H1 (cell line): ENCODE measurements around the gene CILP. TPM values are rescaled to one million over a fixed set of nuclear protein-coding genes. Genes with fewer than 3 reads are reported as not detected.

Experiments used
- CTCF ChIA-PET: fragments of 300-600 bp; sonication (Branson Sonifier 250); formaldehyde crosslinking; loops from one replicate; lab custom pipeline; 2021; ENCODE audit not compliant: partially characterized antibody; lab: Charles Lee
- POLR2A ChIA-PET: fragments of 300-600 bp; sonication (Branson Sonifier 250); formaldehyde crosslinking; loops from one replicate; lab custom pipeline; 2021; ENCODE audit warnings: inconsistent platforms; ENCODE audit not compliant: partially characterized antibody; lab: Charles Lee
- DNase-seq, 2 experiments: peaks; one replicate each; pipeline versions ENCODE4 v3.0.0 to v3.0.0-alpha.2; 2010 to 2022; ENCODE audit warnings: low spot score in 2 of 2, low read depth in 1 of 2, mixed read lengths in 1 of 2
- FAIRE-seq: peaks from 2 replicates; lab custom pipeline; 2011; peaks lifted over from hg19 to GRCh38; lab: Jason Lieb, UNC
- H2AFZ ChIP-seq: 2 replicates; pipeline ENCODE4 v1.8.1; 2012; ENCODE audit warnings: low read length, inconsistent platforms
- H2AK5ac ChIP-seq: 2 replicates; pipeline ENCODE4 v1.6.1; 2013; ENCODE audit warnings: low read depth, low read length
- H2BK120ac ChIP-seq: replicated peaks from 2 replicates; pipeline ENCODE3; 2013; ENCODE audit warnings: low read depth, low read length, inconsistent platforms
- H2BK12ac ChIP-seq: 2 replicates; pipeline ENCODE4 v1.6.1; 2013; ENCODE audit warnings: low read depth, low read length
- H2BK15ac ChIP-seq: 2 replicates; pipeline ENCODE4 v1.6.1; 2013; ENCODE audit warnings: low read length
- H2BK20ac ChIP-seq: 2 replicates; pipeline ENCODE4 v1.6.1; 2013; ENCODE audit warnings: low read length
- H2BK5ac ChIP-seq: 2 replicates; pipeline ENCODE4 v1.6.1; 2013; ENCODE audit warnings: low read depth, low read length
- H3K14ac ChIP-seq: 2 replicates; pipeline ENCODE4 v1.6.1; 2013; ENCODE audit warnings: inconsistent platforms; ENCODE audit not compliant: insufficient read length
- H3K18ac ChIP-seq: 2 replicates; pipeline ENCODE4 v1.6.1; 2013; ENCODE audit warnings: low read length; ENCODE audit errors: extremely low read depth
- H3K23ac ChIP-seq: 2 replicates; pipeline ENCODE4 v1.6.1; 2013; ENCODE audit warnings: inconsistent platforms; ENCODE audit not compliant: insufficient read length
- H3K23me2 ChIP-seq: 2 replicates; pipeline ENCODE4 v1.6.1; 2013; ENCODE audit warnings: low read depth, low read length
- H3K27ac ChIP-seq: 2 replicates; pipeline ENCODE4 v1.6.1; 2011; ENCODE audit warnings: low read depth, low read length, inconsistent platforms
- H3K27me3 ChIP-seq, 4 experiments: replicated peaks in 1 of 4; 1 replicate in 1 of 4; 2 replicates in 3 of 4; pipeline versions ENCODE4 v1.6.1 to v1.8.1; 2011 to 2013; ENCODE audit warnings: low read length in 3 of 4, mild to moderate bottlenecking in 3 of 4, inconsistent platforms in 2 of 4, mixed read lengths in 2 of 4, moderate library complexity in 1 of 4; ENCODE audit not compliant: control insufficient read depth in 3 of 4, insufficient read depth in 3 of 4; ENCODE audit errors: extremely low read depth in 1 of 4
- H3K36me3 ChIP-seq, 4 experiments: 2 replicates each; pipeline versions ENCODE4 v1.6.1 to v1.8.1; 2011 to 2013; ENCODE audit warnings: mild to moderate bottlenecking in 4 of 4, low read length in 3 of 4, moderate library complexity in 2 of 4, control low read depth in 1 of 4, inconsistent platforms in 1 of 4; ENCODE audit not compliant: insufficient read depth in 4 of 4, control insufficient read depth in 2 of 4
- H3K4ac ChIP-seq: replicated peaks from 2 replicates; pipeline ENCODE3; 2013; ENCODE audit warnings: low read length, low read depth, mixed read lengths, inconsistent platforms; ENCODE audit not compliant: insufficient read length
- H3K4me1 ChIP-seq, 4 experiments: replicated peaks in 1 of 4; 1 replicate in 1 of 4; 2 replicates in 3 of 4; pipeline versions ENCODE4 v1.6.1 to v1.8.1; 2011 to 2013; ENCODE audit warnings: low read length in 3 of 4, inconsistent platforms in 2 of 4, mixed read lengths in 1 of 4; ENCODE audit not compliant: insufficient read depth in 4 of 4, control insufficient read depth in 3 of 4
- H3K4me2 ChIP-seq, 2 experiments: 2 replicates each; pipeline versions ENCODE4 v1.6.1 to v1.8.1; 2011 to 2013; ENCODE audit warnings: low read depth in 2 of 2, low read length in 2 of 2, control low read depth in 1 of 2, inconsistent platforms in 1 of 2, mild to moderate bottlenecking in 1 of 2; ENCODE audit not compliant: insufficient read depth in 1 of 2
- H3K4me3 ChIP-seq, 4 experiments: fragments of 200-600, 300-600 bp in 1 of 4; sonication (generic), shearing (Covaris generic), sonication (Bioruptor Twin) in 1 of 4; 2 replicates each; pipeline versions ENCODE4 v1.5.1 to v1.8.1; 2011 to 2016; ENCODE audit warnings: low read length in 4 of 4, low read depth in 3 of 4, control low read depth in 2 of 4, inconsistent platforms in 2 of 4, mild to moderate bottlenecking in 2 of 4, mixed read lengths in 1 of 4, moderate library complexity in 1 of 4; ENCODE audit not compliant: insufficient read depth in 2 of 4; ENCODE audit errors: extremely low read depth in 1 of 4
- H3K56ac ChIP-seq: replicated peaks from 2 replicates; pipeline ENCODE3; 2013; ENCODE audit warnings: low read depth, mild to moderate bottlenecking, mixed read lengths, low read length, inconsistent platforms; ENCODE audit not compliant: insufficient read length
- H3K79me1 ChIP-seq: 2 replicates; pipeline ENCODE4 v1.6.1; 2013; ENCODE audit warnings: low read depth, low read length, control low read depth
- H3K79me2 ChIP-seq, 2 experiments: 2 replicates each; pipeline versions ENCODE4 v1.6.1 to v1.8.1; 2012 to 2013; ENCODE audit warnings: low read length in 2 of 2, mild to moderate bottlenecking in 2 of 2, inconsistent platforms in 1 of 2; ENCODE audit not compliant: insufficient read depth in 2 of 2, control insufficient read depth in 1 of 2
- H3K9ac ChIP-seq, 4 experiments: replicated peaks in 1 of 4; 1 replicate in 1 of 4; 2 replicates in 3 of 4; pipeline versions ENCODE4 v1.6.1 to v1.8.1; 2011 to 2013; ENCODE audit warnings: low read depth in 3 of 4, low read length in 3 of 4, control low read depth in 2 of 4, mild to moderate bottlenecking in 2 of 4, moderate library complexity in 2 of 4, inconsistent platforms in 1 of 4; ENCODE audit errors: extremely low read depth in 1 of 4
- H3K9me3 ChIP-seq, 2 experiments: 2 replicates each; pipeline versions ENCODE4 v1.6.1 to v1.8.1; 2012 to 2013; ENCODE audit warnings: mild to moderate bottlenecking in 2 of 2, moderate library complexity in 2 of 2, control low read depth in 1 of 2, inconsistent platforms in 1 of 2, low read depth in 1 of 2, low read length in 1 of 2, mixed read lengths in 1 of 2; ENCODE audit not compliant: insufficient read depth in 2 of 2
- H4K20me1 ChIP-seq, 2 experiments: replicated peaks in 1 of 2; 2 replicates each; pipeline versions ENCODE3 to v1.8.1; 2011 to 2013; ENCODE audit warnings: inconsistent platforms in 2 of 2, low read length in 2 of 2, mild to moderate bottlenecking in 1 of 2; ENCODE audit not compliant: insufficient read depth in 2 of 2, control insufficient read depth in 1 of 2
- H4K5ac ChIP-seq: 2 replicates; pipeline ENCODE4 v1.6.1; 2013; ENCODE audit warnings: low read length, low read depth, mixed read lengths, inconsistent platforms; ENCODE audit not compliant: insufficient read length
- H4K8ac ChIP-seq: 2 replicates; pipeline ENCODE4 v1.8.0; 2013; ENCODE audit warnings: mild to moderate bottlenecking, moderate library complexity, low read length, inconsistent platforms; ENCODE audit not compliant: insufficient read depth; ENCODE audit errors: extremely low read depth
- H4K91ac ChIP-seq: replicated peaks from 2 replicates; pipeline ENCODE3; 2013; ENCODE audit warnings: low read length, mixed read lengths, inconsistent platforms; ENCODE audit not compliant: insufficient read length
- CHD2 ChIP-seq: IDR thresholded peaks from 2 replicates; pipeline ENCODE4 v1.6.1; 2012; ENCODE audit warnings: low read length, improper control_type of control experiment
- CREB1 ChIP-seq: IDR thresholded peaks from 2 replicates; pipeline ENCODE4 v1.6.1; 2012; ENCODE audit warnings: inconsistent platforms
- FOSL1 ChIP-seq: IDR thresholded peaks from 2 replicates; pipeline ENCODE4 v1.6.1; 2011; ENCODE audit warnings: mild to moderate bottlenecking, low read depth, low read length, moderate library complexity; ENCODE audit not compliant: insufficient read depth
- JUND ChIP-seq: IDR thresholded peaks from 2 replicates; pipeline ENCODE4 v1.6.1; 2011; ENCODE audit warnings: mild to moderate bottlenecking, improper control_type of control experiment, low read length
- POLR2A ChIP-seq, 2 experiments: IDR thresholded peaks; 1 replicate in 1 of 2; 2 replicates in 1 of 2; pipeline ENCODE4 v1.6.1; 2011; ENCODE audit warnings: low read depth in 2 of 2, low read length in 2 of 2, mild to moderate bottlenecking in 2 of 2; ENCODE audit errors: control extremely low read depth in 1 of 2
- SUZ12 ChIP-seq: fragments of 200-600 bp; sonication (generic); IDR thresholded peaks from 2 replicates; pipeline ENCODE4 v1.6.1; 2012; ENCODE audit warnings: mild to moderate bottlenecking, inconsistent platforms, low read length, moderate library complexity, mixed read lengths
- USF2 ChIP-seq: IDR thresholded peaks from 2 replicates; pipeline ENCODE4 v1.6.1; 2011; ENCODE audit warnings: low read length, improper control_type of control experiment
- WGBS, 2 experiments: shearing (Covaris generic) in 1 of 2; methylation state at CpG; one replicate each; pipeline versions ENCODE4 v1.1.6 to v1.1.7; 2013 to 2015; ENCODE audit warnings: low lambda C conversion rate in 2 of 2, mixed read lengths in 2 of 2, inconsistent platforms in 1 of 2, low coverage in 1 of 2, missing lambda C conversion rate in 1 of 2; ENCODE audit not compliant: insufficient replicate concordance in 2 of 2, insufficient coverage in 1 of 2, insufficient read length in 1 of 2; ENCODE audit errors: extremely low coverage in 1 of 2, missing lambda C conversion rate in 1 of 2; 5-methylcytosine and 5-hydroxymethylcytosine counted together
- polyA plus RNA-seq, 7 experiments: library from polyadenylated mRNA; depleted of rRNA in 3 of 7; stranded (reverse) in 5 of 7; unstranded in 2 of 7; fragments of >200 nt in 5 of 7; fragments of 200-250 nt in 2 of 7; gene quantifications; 1 replicate in 5 of 7; 2 replicates in 1 of 7; 4 replicates in 1 of 7; pipeline versions ENCODE4 v1.2.1 to v1.2.3, GENCODE V29; 2011 to 2013; ENCODE audit warnings: missing spikeins in 2 of 7, mixed read lengths in 2 of 7
- total RNA-seq: library from RNA; stranded (reverse); fragmentation: NEBNext Ultra II Directional; extraction: Animal tissue kit (Norgen Biotek cat#: 25700); gene quantifications from 2 replicates; pipeline ENCODE4 v1.2.1, GENCODE V29; 2021
- TF ChIP-seq, protein P1 (sequence below): IDR thresholded peaks from 2 replicates; pipeline ENCODE4 v1.6.1; 2012; ENCODE audit warnings: inconsistent platforms

CILP gene
- total and polyA plus RNA-seq, 2 of the 8 experiments (the other 6 are each of a cell fraction or from before 2014, with no cell fraction given), result 0.02 TPM; not detected in 1

DNA sequence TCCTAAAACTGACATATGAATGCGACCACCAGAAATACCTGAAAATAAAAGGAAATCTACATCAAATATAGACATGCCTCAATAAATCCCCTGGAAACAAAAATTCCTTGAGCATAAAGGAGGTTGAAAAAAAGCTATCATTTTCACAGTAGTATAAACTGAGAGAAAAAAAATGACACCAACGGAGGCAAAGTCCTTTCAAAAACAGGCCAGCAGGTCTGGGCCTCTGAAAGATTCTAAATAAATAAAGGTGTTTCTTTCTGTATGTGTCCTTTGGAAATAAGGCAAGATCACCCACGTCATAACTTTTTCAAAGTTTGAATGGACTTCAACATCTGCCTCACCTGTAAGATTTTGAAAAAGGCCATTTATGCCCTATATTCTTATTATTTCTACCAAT, 31.1 kb downstream of the CILP start:
- POLR2A ChIA-PET, result interaction anchor here (0.6 to 1.0 kb wide), 2 partner anchors 8 to 209 kb away, joined by 3 read pairs; no protein-coding TSS in a partner anchor
- no peak overlapping the region for H3K4me2 ChIP-seq
- no peak overlapping the region for H2BK20ac ChIP-seq
- H4K91ac ChIP-seq, result no peak overlapping the region
- no peak overlapping the region for H2BK15ac ChIP-seq
- H3K9me3 ChIP-seq, result no peaks in the 10 kb centered on the region
- H3K4me1 ChIP-seq, result peaks cover 0 to 2% (median 0%) of the 10 kb centered on the region in 4 experiments; a peak in 1 of 7 replicates
- no peak overlapping the region for H3K9ac ChIP-seq
- H3K36me3 ChIP-seq, result peaks cover 4 to 36% (median 15%) of the 10 kb centered on the region in 4 experiments; a peak in 6 of 8 replicates
- no peak overlapping the region for H3K18ac ChIP-seq
- no peak overlapping the region for H2BK5ac ChIP-seq
- CTCF ChIA-PET, result interaction anchor here (0.8 to 1.0 kb wide), 2 partner anchors 79 to 91 kb away, joined by 3 to 5 read pairs; no protein-coding TSS in a partner anchor
- H3K79me2 ChIP-seq, result peaks cover 3 to 36% of the 10 kb centered on the region in 2 experiments; a peak in 3 of 4 replicates
- H3K14ac ChIP-seq, result no peak overlapping the region
- H4K8ac ChIP-seq, result no peak overlapping the region
- H4K20me1 ChIP-seq, result peaks cover 0 to 8% of the 10 kb centered on the region in 2 experiments
- H3K4ac ChIP-seq, result no peak overlapping the region
- no peak overlapping the region for H3K56ac ChIP-seq
- H3K79me1 ChIP-seq, result no peaks in the 10 kb centered on the region
- H2BK120ac ChIP-seq, result no peak overlapping the region
- H3K23me2 ChIP-seq, result peaks cover 2% of the 10 kb centered on the region
- no peaks in the 10 kb centered on the region for H3K27me3 ChIP-seq
- H2BK12ac ChIP-seq, result no peak overlapping the region
- no peak overlapping the region for H2AFZ ChIP-seq
- TF ChIP-seq CREB1 (no peak), SUZ12 (no peak), POLR2A (IDR thresholded peaks at IDR 0.05; ENCODE audit: control extremely low read depth in 1 of 2, low read depth in 2 of 2, low read length in 2 of 2) (no peak), FOSL1 (no peak), CHD2 (no peak), JUND (no peak), USF2 (no peak)
- TF ChIP-seq, protein P1, sequence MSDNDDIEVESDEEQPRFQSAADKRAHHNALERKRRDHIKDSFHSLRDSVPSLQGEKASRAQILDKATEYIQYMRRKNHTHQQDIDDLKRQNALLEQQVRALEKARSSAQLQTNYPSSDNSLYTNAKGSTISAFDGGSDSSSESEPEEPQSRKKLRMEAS, result no peak
- no peak overlapping the region for H3K4me3 ChIP-seq
- no peak for DNase-seq
- no peak overlapping the region for H4K5ac ChIP-seq
- no peak overlapping the region for H3K23ac ChIP-seq
- no peak overlapping the region for H3K27ac ChIP-seq
- no peak for FAIRE-seq
- 88% methylated on average over 3 of the region's 3 CpGs; no CpG with 5 or more reads in 1 of the 2 experiments for WGBS, 2 experiments
- H2AK5ac ChIP-seq, result no peak overlapping the region
